GM23338 (cell line): ENCODE results near the gene LTBP3. TPM values are rescaled to one million over a fixed set of nuclear protein-coding genes. Genes with fewer than 3 reads are reported as not detected.
A peak's percentile ranks its signal among the peaks of the same experiment; 100 is the strongest.

Experiments used
- ATAC-seq: fragments of 200-7000 bp; cut with Tn5 transposase; 3 replicates; pipeline ENCODE4 v1.9.1; 2020
- DNase-seq: peaks from one replicate; pipeline ENCODE4 v3.0.0-alpha.2; 2015; ENCODE audit warnings: low spot score
- H2AFZ ChIP-seq: fragments of 200-600 bp; sonication (generic); 2 replicates; pipeline ENCODE4 v1.8.0; 2016; ENCODE audit warnings: antibody characterized with exemption, mild to moderate bottlenecking, moderate library complexity
- H3F3A ChIP-seq: fragments of 200-600 bp; sonication (generic); replicated peaks from 2 replicates; pipeline ENCODE4 v1.8.0; 2017; ENCODE audit warnings: antibody characterized with exemption, mixed run types, low read depth
- H3K27ac ChIP-seq: fragments of 200-600 bp; sonication (generic); 2 replicates; pipeline ENCODE4 v1.6.1; 2016; ENCODE audit warnings: low read depth
- H3K27me3 ChIP-seq: fragments of 200-600 bp; sonication (generic); 2 replicates; pipeline ENCODE4 v1.8.0; 2016; ENCODE audit warnings: mild to moderate bottlenecking, mixed run types, moderate library complexity; ENCODE audit not compliant: insufficient read depth
- H3K36me3 ChIP-seq: fragments of 200-600 bp; sonication (generic); 2 replicates; pipeline ENCODE4 v1.8.0; 2016; ENCODE audit warnings: mild to moderate bottlenecking; ENCODE audit not compliant: insufficient read depth
- H3K4me1 ChIP-seq: fragments of 200-600 bp; sonication (generic); 2 replicates; pipeline ENCODE4 v1.8.0; 2016; ENCODE audit warnings: mild to moderate bottlenecking, moderate library complexity; ENCODE audit not compliant: insufficient read depth
- H3K4me2 ChIP-seq: fragments of 200-600 bp; sonication (generic); 2 replicates; pipeline ENCODE4 v1.7.1; 2017; ENCODE audit warnings: mixed run types
- H3K4me3 ChIP-seq: fragments of 200-600 bp; sonication (generic); 2 replicates; pipeline ENCODE4 v1.6.1; 2016; ENCODE audit warnings: mixed run types
- H3K79me2 ChIP-seq: fragments of 200-600 bp; sonication (generic); replicated peaks from 2 replicates; pipeline ENCODE4 v1.8.0; 2017; ENCODE audit warnings: mild to moderate bottlenecking; ENCODE audit not compliant: insufficient read depth
- H3K9me2 ChIP-seq: fragments of 200-600 bp; sonication (generic); 2 replicates; pipeline ENCODE4 v1.8.0; 2017; ENCODE audit not compliant: insufficient read depth
- H4K20me1 ChIP-seq: fragments of 200-600 bp; sonication (generic); replicated peaks from 2 replicates; pipeline ENCODE4 v1.8.0; 2017; ENCODE audit warnings: mild to moderate bottlenecking; ENCODE audit not compliant: insufficient read depth
- H3K27ac Mint-ChIP-seq: 2 replicates; pipeline ENCODE4 v1.8.0; 2020; ENCODE audit warnings: inconsistent platforms, mild to moderate bottlenecking, moderate library complexity, mixed read lengths
- H3K27me3 Mint-ChIP-seq: 3 replicates; pipeline ENCODE4 v1.8.0; 2022; ENCODE audit warnings: low read depth, mild to moderate bottlenecking, moderate library complexity, mixed read lengths, inconsistent platforms; ENCODE audit not compliant: insufficient read depth, poor library complexity
- H3K36me3 Mint-ChIP-seq: 3 replicates; pipeline ENCODE4 v1.8.0; 2021; ENCODE audit warnings: low read depth, mild to moderate bottlenecking, inconsistent platforms, moderate library complexity, mixed read lengths
- H3K4me1 Mint-ChIP-seq: 3 replicates; pipeline ENCODE4 v1.8.0; 2020; ENCODE audit warnings: mild to moderate bottlenecking, inconsistent platforms, mixed read lengths
- H3K4me3 Mint-ChIP-seq: 3 replicates; pipeline ENCODE4 v1.8.0; 2021; ENCODE audit warnings: moderate library complexity, mild to moderate bottlenecking, inconsistent platforms, mixed read lengths
- H3K9me3 Mint-ChIP-seq: 3 replicates; pipeline ENCODE4 v1.8.0; 2020; ENCODE audit warnings: moderate library complexity, mild to moderate bottlenecking, inconsistent platforms, mixed read lengths
- CTCF ChIP-seq, 2 experiments: fragments of 200-600 bp in 1 of 2; sonication (generic) in 1 of 2; conservative IDR thresholded peaks; 2 replicates each; pipeline versions ENCODE4 v1.5.1 to v1.6.1; 2016 to 2017; ENCODE audit warnings: antibody characterized with exemption in 2 of 2, low read depth in 2 of 2, mild to moderate bottlenecking in 2 of 2, moderate library complexity in 1 of 2
- EZH2 ChIP-seq: fragments of 200-600 bp; sonication (generic); IDR thresholded peaks from one replicate; pipeline ENCODE4 v1.8.0; 2017; ENCODE audit warnings: antibody characterized with exemption, mild to moderate bottlenecking, low read depth; ENCODE audit not compliant: unreplicated experiment
- EZH2phosphoT487 ChIP-seq: fragments of 200-600 bp; sonication (generic); IDR thresholded peaks from one replicate; pipeline ENCODE4 v1.8.1; 2018; ENCODE audit warnings: antibody characterized with exemption; ENCODE audit not compliant: unreplicated experiment
- NANOG ChIP-seq: IDR thresholded peaks from 2 replicates; pipeline ENCODE4 v1.6.1; 2016; ENCODE audit warnings: antibody characterized with exemption, borderline replicate concordance
- POLR2AphosphoS5 ChIP-seq: IDR thresholded peaks from 2 replicates; pipeline ENCODE4 v1.6.1; 2016; ENCODE audit warnings: antibody characterized with exemption, low read depth
- REST ChIP-seq: IDR thresholded peaks from one replicate; pipeline ENCODE4 v1.6.1; 2018; ENCODE audit warnings: antibody characterized with exemption; ENCODE audit not compliant: unreplicated experiment
- STAT1 ChIP-seq: IDR thresholded peaks from one replicate; pipeline ENCODE4 v1.6.1; 2016; ENCODE audit warnings: antibody characterized with exemption; ENCODE audit not compliant: unreplicated experiment
- ZNF114 ChIP-seq: fragments of 250-450 bp; sonication (Bioruptor Pico); IDR thresholded peaks from 2 replicates; pipeline ENCODE4 v1.5.0; 2020; ENCODE audit warnings: mild to moderate bottlenecking, moderate library complexity
- ZNF331 ChIP-seq: fragments of 250-450 bp; sonication (Bioruptor Pico); IDR thresholded peaks from 2 replicates; pipeline ENCODE4 v1.5.0; 2020; ENCODE audit warnings: low read depth, mild to moderate bottlenecking, moderate library complexity
- ZNF462 ChIP-seq: fragments of 250-450 bp; sonication (Bioruptor Pico); IDR thresholded peaks from 2 replicates; pipeline ENCODE4 v1.5.0; 2020; ENCODE audit warnings: mild to moderate bottlenecking, moderate library complexity
- polyA plus RNA-seq: library from polyadenylated mRNA; unstranded; fragments of >200 nt; fragmentation: Nextera tagmentation; extraction: Ambion mirVana; gene quantifications from 2 replicates; pipeline ENCODE4 v1.2.1, GENCODE V29; 2016
- total RNA-seq: library from RNA; depleted of rRNA; stranded (reverse); fragments of >200 nt; shearing (Covaris generic); gene quantifications from 2 replicates; pipeline ENCODE4 v1.2.3, GENCODE V29; 2014

The LTBP3 gene
- total and polyA plus RNA-seq, 2 experiments from 2014 or later = 9.5 to 29.2 TPM

- Histone ChIP-seq H3K79me2 (no peaks in the 10 kb centered on the region), H3K27me3 (peaks cover 44% of the 10 kb centered on the region), H3K4me1 (peaks cover 11% of the 10 kb centered on the region), H3K9me2 (no peaks in the 10 kb centered on the region), H3K27ac (no peak overlapping the region), H2AFZ (no peak overlapping the region), H3F3A (peaks cover 20% of the 10 kb centered on the region), H3K36me3 (no peaks in the 10 kb centered on the region), H3K4me2 (peak overlapping the region; percentile 82; the same call in 1 of the 2 replicates), H3K4me3 (no peak overlapping the region), H4K20me1 (peaks cover 4% of the 10 kb centered on the region; the same call in 1 of the 2 replicates)
- peak overlapping the region; percentile 60 for H3K4me3 Mint-ChIP-seq
- ATAC-seq (no peak), DNase-seq (no peak)
- H3K4me1 Mint-ChIP-seq = peaks cover 29% of the 10 kb centered on the region
- H3K27me3 Mint-ChIP-seq = peaks cover 41% of the 10 kb centered on the region
- TF ChIP-seq STAT1 = no peak
- no peak for TF ChIP-seq NANOG
- no peak for TF ChIP-seq ZNF114 (CRISPR knock-in tag)
- no peak for TF ChIP-seq CTCF (conservative IDR thresholded peaks at IDR 0.05; ENCODE audit: low read depth in 2 of 2)
- no peak for TF ChIP-seq ZNF462
- no peak for TF ChIP-seq EZH2
- TF ChIP-seq EZH2phosphoT487 = no peak
- no peak for TF ChIP-seq REST
- no peak for TF ChIP-seq POLR2AphosphoS5
- no peak for TF ChIP-seq ZNF331
- no peak overlapping the region for H3K27ac Mint-ChIP-seq
- no peaks in the 10 kb centered on the region for H3K9me3 Mint-ChIP-seq
- peaks cover 9% of the 10 kb centered on the region for H3K36me3 Mint-ChIP-seq
Observed at GRCh38 chr11:65576867-65577755, 19.0 kb upstream of the LTBP3 start.
